ENCODE results near the gene PDK3.

- TF ChIP-seq EZH2 (IDR thresholded peaks at IDR 0.05; ENCODE audit: insufficient read depth, poor library complexity, severe bottlenecking): no peak
- TF ChIP-seq EZH2phosphoT487 (IDR thresholded peaks at IDR 0.05; ENCODE audit: insufficient read depth, low read depth): no peak
Measured at GRCh38 chrX:24553011-24553410, 87.9 kb downstream of the PDK3 start.

Data from GM23248 (cell line).